Measurements from ENCODE around the gene FGF14.
"Not testable (repeated sequence)": the region's sequence is repeated elsewhere in the genome, so short reads cannot be mapped to it uniquely, and the experiment has no call there.

FGF14 gene

DNA sequence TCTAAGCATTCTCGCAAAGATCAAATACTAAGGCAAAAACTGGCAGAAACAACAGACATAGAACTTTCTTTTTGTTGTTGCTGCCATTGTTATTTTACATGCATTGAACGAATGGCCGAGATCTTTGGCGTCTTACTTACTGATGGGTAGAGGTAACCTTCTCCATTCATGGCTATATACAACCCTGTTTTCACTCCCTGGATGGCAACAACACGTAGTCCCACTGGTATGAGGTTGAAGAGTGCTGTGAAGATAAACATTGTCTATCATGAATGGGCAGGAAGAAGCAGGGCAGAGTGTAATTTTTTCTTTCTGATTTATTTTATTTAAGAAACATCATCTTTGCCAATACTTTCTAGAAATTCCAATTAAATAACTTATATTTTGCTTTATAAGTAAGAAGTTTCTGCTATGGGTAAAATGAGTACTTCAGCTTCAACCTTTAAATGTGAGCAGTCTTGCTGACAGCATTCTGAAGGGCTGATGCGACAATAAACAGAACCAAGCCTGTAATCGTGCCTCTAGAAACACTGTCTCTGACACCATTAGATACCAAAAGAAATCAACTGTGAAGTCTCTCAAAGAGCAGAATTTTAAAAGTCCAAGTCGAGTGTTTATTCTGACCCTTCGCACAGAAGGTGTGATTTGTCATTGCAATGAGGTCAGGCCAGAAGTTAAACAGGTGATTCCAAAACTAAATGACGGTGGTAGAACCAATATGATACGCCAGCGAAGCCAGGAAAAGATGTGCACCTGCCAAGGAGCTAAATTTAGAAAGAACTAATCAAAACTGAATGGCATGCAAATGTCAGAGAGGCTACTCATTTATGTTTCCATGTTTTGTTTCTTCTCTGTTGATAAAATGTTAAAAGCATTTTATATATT is 533.0 kb downstream of the FGF14 start:
- DNase-seq (ENCODE audit: low read depth), result no peak

DNA sequence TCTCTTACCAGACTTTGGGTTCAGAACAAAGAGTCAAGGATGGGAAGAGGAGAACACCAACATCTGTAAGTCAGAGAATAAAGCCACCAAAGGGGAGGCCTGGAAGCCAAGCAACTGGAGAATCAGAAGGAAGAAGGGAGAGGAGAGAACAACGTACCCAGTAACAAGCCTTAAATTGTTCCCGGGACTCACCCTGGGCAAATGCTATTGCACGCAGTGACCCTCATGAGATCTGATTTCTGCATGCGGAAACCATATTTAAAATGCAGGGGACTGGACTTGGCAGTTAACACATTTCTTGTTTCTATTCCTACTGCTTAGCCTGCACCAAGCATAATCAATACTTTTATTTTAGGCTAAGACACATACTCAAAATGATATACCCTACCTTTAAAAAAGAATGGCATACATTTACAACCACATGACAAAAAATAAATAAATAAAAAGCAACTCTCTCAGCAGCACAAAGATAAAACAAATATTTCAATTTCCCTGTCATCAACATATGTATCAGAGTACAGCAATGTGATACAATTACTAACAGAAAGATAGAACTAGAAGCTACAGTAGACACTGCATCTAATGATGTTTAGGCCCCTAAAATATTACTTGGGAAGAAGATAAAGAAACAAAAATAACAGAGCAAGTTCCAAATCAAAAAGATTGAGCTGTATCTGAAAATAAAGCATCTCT is 534.8 kb downstream of the FGF14 start:
- DNase-seq (ENCODE audit: low read depth), result no peak

DNA sequence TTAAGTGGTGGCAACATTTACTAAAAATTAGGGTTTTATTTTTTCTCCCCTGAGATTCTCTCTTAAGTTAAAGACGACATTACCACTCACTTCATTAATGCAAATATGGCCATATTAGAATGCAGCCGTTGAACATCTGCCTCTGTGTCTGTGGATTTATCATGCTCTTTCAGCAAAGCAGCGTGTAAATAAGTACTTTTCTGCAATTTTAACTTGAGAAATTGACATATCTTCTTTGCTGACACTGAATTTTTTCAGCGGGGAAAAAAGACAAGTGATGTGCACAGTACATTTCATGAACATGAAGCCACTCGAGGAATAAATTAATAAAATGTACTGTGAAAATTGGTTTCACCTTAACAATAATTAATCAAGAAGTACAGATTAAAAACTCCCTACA is 543.0 kb downstream of the FGF14 start:
- DNase-seq (ENCODE audit: low read depth), result no peak

DNA sequence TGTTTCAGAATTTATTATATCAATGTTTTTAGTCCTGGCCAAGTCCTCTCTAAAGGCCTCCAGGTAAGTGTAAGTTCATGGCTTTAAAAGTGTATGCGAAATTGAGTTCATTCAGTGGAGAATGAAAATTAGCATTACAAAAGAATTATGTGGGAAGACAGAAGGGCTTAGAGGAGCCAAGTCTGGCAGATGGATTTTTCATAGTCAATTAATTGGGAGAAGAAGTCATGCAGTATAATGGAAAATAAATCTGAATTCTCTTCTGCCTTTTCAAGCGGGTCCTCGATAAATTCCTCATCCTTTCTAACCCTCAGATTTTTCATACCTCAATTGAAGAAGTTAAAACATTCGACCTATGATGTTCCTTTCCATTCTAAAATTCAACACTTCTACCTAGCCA is 555.1 kb downstream of the FGF14 start:
- no peak for DNase-seq (ENCODE audit: low read depth)

DNA sequence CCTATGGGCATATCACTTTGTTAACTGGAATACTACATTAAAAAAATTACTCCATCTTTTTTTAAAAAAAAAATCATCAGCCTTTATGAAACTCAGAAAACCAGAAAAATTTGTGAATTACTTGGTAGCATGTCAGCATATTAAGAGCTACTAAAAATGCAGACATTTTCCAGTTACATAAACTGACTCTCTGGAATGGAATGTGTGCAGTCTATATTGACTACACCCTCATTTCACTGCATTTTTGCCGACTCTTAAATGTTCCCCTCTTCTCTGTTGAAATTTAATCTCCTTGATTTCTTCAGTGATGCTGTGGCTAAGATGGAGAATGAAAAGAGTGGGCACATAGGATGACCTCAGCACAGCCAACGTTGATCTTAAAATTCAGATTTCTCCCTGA is 555.6 kb downstream of the FGF14 start:
- DNase-seq (ENCODE audit: low read depth), result no peak

DNA sequence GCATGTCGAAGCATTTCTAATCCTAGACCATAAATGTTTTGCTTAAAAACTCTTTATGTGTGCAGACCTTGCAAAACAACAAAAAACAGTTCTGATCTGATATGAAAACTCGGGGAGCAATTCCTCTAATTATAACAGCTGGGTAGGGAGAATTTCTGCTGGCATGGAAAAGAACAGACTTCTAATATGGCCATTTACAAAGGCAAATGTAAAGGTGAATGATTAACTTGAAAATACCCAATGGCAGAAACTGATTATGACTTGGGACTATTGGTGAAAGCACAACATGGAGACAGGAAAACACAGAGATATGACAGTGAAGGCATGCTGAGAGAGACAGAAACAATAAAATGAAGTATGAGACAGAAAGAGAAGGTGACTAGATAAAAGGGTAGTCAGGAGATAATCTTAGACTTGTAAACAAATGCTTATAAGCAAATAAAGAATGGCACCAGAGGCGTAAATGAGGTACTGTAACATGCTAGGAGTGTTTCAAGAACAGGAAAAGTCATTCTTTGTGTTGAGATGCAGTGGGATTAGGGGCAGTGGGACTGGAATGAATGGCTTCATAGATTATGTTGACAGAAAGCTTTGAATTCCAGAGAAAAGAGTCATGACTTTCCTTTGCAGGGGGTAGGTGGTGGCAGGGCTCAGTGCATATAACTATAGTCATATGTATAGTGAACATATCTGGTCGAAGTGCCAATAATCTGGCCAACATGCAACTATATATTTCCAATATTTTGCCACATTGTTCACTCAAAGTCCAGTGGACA is 556.4 kb downstream of the FGF14 start:
- DNase-seq (ENCODE audit: low read depth), result no peak

DNA sequence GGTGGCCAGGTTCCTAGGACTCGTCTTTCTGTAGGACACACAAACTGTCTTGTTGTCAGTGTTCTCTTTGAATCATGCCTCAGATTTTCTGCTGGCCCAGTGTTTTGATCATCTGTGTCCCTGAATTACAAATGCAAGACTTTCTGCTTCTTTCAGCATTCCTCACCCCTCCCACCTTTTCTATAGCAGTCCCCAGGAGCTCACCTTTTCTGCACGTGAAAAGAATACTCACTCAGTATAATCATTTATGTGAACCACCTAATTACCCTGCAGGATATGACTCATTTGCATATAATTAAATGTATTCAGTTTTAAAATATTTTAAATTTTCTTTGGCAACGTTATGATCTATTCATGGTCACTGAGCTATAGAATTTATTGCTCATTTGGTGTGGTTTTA is 560.1 kb downstream of the FGF14 start:
- DNase-seq (ENCODE audit: low read depth), result no peak

DNA sequence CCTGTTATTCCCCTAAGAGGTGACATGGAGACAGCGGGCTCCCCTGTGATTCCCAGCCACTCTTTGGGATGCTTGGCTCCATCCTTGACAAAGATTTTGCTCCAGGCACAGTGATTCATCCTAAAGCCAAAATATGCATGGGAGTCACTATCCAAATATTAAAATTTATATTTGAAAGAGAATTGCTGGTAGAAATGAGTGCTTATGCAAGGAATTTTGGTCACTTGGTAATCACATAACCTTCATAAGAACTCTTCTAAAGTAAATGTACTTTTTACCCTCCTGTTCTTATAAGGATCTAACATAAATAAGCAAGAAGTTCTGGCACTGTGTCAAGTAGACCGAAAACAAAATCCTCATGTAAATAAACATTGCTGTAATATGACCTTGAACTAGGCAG is 563.5 kb downstream of the FGF14 start:
- no peak for DNase-seq (ENCODE audit: low read depth)

DNA sequence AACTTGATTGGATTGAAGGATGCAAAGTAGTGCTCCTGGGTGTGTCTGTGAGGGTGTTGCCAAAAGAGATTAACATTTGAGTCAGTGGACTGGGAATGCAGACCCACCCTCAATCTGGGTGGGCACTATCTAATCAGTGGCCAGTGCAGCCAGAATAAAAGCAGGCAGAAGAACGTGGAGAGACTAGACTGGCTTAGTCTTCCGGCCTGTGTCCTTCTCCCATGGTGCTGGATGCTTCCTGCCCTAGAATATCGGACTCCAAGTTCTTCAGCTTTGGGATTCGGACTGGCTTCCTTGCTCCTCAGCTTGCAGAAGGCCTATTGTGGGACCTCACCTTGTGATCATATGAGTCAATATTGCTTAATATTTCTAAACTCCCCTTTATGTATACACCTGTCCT is 564.1 kb downstream of the FGF14 start:
- not testable (repeated sequence) for DNase-seq (ENCODE audit: low read depth)

DNA sequence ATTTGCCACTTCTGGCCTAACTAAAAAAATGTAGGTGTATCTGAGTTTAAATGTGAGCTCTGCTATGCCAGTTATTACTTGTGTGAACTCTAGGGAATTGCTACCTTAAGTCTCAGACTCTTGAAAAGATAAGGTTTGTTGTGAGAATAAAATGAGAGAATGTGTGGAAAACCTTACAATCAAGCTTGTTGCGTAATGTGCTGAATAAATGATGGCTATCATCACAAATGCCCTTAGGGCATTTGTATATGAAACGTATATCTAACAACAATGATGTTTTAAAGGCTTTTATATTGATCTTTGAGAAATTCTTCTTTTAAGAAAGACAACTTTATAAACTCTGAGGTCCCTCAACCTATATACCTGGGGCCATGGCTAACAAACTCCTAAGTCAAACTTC is 564.6 kb downstream of the FGF14 start:
- DNase-seq (ENCODE audit: low read depth), result no peak

DNA sequence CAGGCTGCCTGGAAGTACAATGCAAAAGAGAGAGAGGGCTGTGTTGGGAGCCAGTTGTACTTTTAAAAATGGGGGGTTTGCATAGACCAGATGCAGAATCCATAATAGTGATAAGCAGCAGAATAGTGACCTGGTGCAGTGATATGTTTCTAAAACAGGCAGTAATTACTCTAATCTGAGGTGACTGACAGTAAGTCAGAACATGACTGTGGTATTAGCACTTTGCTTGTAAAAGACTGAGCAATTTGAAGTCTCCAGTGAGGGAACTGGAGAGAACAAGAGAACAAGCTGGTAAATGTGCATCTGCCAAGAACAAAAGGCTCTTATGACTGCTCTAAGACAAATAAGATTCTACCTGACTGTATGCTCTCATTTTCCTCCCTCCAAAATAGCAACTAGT is 565.9 kb downstream of the FGF14 start:
- no peak for DNase-seq (ENCODE audit: low read depth)

DNA sequence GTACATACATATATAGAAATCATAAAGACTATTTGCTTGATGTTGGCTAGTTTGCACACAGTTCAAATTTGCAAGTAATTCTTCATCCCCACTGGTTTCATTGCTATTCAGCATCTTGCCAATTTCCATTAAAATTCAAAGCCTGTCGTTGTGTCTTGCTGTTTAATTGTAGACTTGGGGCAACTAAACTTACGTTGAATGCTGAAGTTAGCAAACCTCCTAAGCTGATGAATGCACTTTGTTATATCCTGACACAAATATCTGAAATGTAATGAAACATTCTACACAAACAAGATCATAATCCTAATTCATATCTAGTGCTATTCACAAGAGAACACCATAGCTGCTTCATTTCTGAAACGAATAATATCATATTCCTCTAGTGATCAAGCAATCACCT is 568.2 kb downstream of the FGF14 start:
- DNase-seq (ENCODE audit: low read depth), result no peak

DNA sequence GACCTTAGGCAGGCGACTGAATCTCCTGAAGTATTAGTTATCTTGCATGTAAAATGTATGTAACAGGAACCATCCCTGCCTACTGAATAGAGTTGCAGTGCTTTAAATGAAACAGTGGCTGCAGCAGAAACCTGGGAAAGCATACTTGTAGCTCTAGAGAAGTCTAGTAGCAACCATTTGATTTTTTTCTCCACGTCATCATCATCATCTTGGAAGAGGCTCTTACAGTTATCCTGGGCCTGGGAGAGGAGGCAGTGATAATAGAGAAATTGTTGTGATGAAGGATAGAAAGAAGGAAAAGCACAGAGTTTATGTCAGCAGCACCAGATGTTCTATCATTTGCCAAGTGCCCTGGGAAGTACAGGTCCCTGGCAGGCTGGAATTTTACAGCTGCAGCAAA is 571.8 kb downstream of the FGF14 start:
- no peak for DNase-seq (ENCODE audit: low read depth)

DNA sequence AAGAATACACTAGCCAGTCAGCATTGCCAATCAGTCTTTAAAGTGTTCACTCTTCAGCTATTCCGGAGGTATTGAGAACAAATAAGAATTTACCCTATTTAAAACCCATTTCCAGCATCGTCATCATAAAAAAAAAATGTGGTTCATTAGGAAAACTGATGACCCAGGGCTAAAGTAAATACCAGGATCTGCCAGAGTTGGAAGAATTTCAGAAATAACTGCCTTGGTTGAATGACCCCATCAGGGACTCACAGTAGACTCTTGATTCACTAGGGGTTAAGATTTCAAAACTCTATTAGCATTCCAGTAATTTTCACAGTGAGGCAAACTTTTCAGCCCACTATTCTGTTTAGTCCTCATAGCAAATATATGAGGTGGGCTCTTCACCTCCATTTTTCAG is 572.4 kb downstream of the FGF14 start:
- DNase-seq (ENCODE audit: low read depth), result no peak

DNA sequence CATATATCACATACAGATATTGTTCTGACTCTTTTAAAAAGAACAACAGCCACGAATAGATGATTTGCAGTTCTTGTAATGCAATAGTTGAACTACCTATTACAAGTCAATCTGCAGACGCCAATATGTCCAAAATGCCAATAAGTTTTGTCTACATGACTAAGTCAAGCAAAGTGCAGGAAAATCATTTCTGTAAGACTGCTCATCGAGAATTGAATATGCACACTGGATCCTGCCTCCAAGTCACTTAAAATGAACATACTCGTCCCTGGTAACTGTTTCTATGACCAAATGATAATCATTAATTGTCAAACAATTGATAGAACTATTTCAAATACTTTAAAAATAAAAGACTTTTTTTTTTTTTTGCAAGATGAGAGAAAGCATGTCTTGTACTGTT is 573.7 kb downstream of the FGF14 start:
- no peak for DNase-seq (ENCODE audit: low read depth)

DNA sequence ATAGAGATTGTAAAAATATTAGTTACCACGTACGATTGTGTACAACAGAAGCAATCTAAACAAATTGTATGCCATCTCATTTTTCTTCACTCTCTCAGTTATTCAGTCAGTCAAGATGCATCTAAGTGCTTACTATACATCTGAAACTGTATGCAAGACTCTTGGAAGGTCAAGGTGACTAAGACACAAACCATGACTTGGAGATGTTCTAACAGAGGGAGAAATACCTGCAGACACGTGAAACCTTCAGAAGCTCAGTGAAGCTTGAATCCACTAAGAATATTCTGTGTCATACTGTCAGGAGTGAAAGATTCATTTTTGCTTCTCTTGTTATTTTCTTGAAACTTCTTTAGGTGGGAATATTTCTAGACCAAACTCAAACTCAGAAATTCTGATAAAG is 584.0 kb downstream of the FGF14 start:
- DNase-seq (ENCODE audit: low read depth), result no peak

DNA sequence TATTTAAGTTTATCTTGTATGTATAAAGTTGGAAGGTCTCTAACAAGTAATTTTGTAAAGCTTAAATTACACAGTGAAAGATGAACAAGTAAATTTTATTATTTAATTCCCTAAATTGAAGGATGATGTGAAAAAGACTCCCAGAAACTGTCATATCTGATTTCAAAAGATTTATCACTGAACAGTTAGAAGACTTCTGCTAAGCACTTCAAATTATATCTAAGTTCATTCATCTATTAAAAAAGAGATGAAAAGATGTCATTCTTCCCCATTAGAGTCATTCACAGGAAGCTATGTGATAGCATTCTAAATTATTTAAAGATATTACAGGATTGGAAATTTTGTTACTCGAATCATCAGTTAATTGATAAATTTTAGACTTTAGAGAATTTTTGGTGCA is 590.0 kb downstream of the FGF14 start:
- no peak for DNase-seq (ENCODE audit: low read depth)

DNA sequence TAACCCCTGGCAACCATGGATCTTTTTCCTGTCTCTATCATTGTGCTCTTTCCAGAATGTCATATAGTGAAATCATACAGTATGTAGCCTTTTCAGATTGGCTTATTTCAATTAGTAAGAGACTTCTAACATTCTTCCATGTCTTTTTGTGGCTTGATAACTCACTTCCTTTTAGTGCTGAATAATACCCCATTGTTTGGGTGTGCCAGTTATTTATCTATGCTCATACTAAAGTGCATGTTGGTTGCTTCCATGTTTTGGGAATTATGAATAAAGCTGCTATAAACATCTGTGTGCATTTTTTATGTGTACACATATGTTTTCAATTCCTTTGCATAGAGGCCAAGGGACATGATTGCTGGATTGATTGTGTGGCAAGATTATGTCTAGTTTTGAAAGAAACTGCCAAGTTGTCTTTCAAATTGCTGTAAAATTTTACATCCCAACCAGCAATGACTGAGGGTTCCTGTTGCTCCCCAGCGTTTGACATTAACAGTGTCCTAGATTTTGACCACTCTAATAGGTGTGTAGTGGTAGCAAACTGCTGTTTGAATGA is 590.5 kb downstream of the FGF14 start:
- peak; percentile 2 for DNase-seq (ENCODE audit: low read depth)

DNA sequence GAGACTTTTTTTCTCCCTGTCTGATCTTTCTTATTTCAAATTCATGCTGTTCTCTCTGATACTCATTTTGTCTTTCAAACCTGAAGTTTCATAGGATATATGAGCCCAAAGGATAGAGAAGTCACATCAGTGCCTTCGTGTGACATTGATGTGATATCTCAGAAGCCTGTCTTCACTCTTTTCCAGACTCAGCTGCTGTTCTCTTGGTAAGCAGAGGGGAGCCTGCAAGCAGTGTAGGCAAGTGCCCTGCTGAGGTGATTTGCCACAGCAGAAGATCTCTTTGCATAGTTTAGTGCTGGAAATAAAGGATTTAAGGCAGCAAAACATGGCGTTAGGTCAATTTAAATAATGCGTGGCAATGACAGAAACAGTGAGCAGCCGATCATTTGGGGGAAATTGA is 602.7 kb downstream of the FGF14 start:
- DNase-seq (ENCODE audit: low read depth), result no peak

DNA sequence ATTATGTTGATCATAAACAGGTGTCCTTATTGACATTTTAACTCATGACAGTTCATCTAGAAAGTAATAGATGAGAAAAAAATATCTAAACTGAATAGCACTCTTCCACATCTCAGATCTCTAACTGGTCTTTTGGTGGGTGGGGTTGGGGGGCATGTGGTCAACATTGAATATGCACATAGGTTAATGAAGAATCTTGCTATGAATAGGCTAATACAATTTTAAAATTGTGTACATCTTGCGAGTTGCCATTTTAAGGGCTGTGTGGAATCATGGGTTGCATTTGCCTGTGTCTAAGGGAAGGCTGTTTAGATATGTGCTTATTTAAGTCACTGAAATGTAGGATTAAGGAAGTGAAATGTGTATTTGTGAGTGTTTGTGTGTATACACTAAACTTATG is 603.4 kb downstream of the FGF14 start:
- no peak for DNase-seq (ENCODE audit: low read depth)

DNA sequence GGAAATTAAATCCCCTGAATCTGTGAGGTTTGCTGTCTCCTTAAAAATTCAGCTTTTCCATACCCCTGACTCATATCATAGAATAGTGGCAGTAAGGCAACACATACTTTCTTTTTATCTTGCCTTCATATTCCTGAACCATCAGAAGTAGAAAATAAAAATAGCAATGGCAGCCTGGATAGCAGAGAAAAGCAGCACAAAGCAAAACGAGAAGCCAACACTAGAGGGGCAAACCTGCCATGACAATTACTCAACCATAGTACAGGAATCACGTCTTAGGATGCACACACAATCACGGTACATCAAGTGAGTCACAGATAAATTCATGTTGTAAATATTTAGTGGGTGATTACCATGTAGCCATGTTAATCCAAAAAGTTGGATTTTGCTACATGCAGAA is 606.4 kb downstream of the FGF14 start:
- no peak for DNase-seq (ENCODE audit: low read depth)

DNA sequence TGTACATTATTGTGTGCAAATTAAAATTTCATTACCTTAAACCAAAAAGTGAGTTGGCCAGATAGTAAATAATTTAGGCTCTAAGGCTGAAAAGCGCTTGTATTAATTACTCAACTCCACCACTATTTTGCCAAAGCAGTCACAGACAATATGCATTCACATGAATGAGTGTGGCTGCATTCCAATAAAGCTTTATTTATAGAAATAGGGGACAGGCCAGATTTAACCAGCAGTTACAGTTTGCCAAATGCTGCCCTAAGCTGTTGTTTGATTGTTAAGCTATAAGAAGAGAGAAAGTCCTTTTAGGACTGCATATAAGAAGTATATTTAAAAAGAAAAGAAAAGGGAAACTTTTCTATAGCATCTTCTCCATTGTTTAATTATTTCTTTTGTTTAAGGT is 606.8 kb downstream of the FGF14 start:
- no peak for DNase-seq (ENCODE audit: low read depth)

DNA sequence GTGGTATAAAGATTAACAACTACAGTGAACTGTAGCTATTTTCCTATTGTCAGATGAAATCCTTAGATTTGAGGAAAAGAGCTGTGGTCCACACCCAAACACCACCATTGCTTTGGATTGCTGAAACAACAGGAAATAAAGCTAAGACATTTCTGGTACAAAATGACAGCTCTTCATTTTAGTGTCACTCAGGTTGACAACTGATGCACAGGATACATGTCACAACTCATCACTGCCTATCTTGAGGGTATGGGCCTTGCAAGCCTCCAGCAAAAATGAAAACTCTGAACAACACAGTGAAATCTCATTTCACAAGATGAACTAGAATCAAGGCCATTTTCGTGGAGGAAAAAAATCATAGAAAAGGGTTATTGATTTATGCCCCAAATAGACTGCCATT is 609.7 kb downstream of the FGF14 start:
- DNase-seq (ENCODE audit: low read depth), result no peak

Measured in HS-5 (cell line).